ENCODE measurements around the gene BANF1. TPM values are rescaled to one million over a fixed set of nuclear protein-coding genes. Genes with fewer than 3 reads are reported as not detected.

The BANF1 gene
- total RNA-seq, 1 donor from 2014 or later, result 180 TPM

DNA sequence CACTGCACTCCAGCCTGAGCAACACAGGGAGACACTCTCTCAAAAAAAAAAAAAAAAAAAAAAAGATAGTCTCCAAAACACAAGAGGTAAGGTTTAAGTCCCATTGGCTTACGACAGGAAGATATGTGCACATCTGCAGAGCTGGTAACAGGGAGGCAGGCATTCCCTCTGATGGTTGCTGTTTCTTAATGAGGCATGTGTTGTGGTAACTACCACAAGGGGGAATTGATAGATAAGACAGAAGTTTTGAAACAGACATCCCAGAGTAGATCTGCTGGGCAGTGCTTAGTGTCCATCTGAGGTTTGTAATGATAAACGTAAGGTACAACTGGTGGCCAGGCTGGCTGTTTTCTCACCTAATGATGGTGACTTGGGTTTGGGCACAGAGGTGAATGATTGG lies 5.0 kb upstream of the BANF1 start:
- FAIRE-seq (no peak), DNase-seq (ENCODE audit: low read depth) (no peak)
- no peak overlapping the region for H3K4me3 ChIP-seq (ENCODE audit: insufficient read depth, low read depth, low read length)
- Mint-ChIP-seq H3K27me3 (ENCODE audit: low read depth, unreplicated experiment) (no peaks in the 10 kb centered on the region), H3K4me1 (ENCODE audit: low read depth, unreplicated experiment) (peaks cover 10% of the 10 kb centered on the region), H3K36me3 (ENCODE audit: low read depth, unreplicated experiment) (peaks cover 14% of the 10 kb centered on the region), H3K4me3 (ENCODE audit: unreplicated experiment) (peak overlapping the region; percentile 40), H3K27ac (ENCODE audit: unreplicated experiment) (no peak overlapping the region), H3K9me3 (ENCODE audit: unreplicated experiment) (no peaks in the 10 kb centered on the region)
- H3K4me1 ChIP-seq (ENCODE audit: insufficient read depth, low read length), result peaks cover 3% of the 10 kb centered on the region
- peaks cover 27% of the 10 kb centered on the region for H3K36me3 ChIP-seq (ENCODE audit: insufficient read depth, low read length)
- no peak overlapping the region for H3K27ac ChIP-seq (ENCODE audit: low read depth, low read length)
- H3K79me2 ChIP-seq (ENCODE audit: insufficient read depth, low read length), result peaks cover 36% of the 10 kb centered on the region
- H3K9ac ChIP-seq (ENCODE audit: low read length), result no peak overlapping the region
- peaks cover 32% of the 10 kb centered on the region for H4K20me1 ChIP-seq (ENCODE audit: insufficient read depth, low read length)
- TF ChIP-seq EZH2 (IDR thresholded peaks at IDR 0.05; ENCODE audit: insufficient read depth, low read length), result no peak
- TF ChIP-seq, protein P1, sequence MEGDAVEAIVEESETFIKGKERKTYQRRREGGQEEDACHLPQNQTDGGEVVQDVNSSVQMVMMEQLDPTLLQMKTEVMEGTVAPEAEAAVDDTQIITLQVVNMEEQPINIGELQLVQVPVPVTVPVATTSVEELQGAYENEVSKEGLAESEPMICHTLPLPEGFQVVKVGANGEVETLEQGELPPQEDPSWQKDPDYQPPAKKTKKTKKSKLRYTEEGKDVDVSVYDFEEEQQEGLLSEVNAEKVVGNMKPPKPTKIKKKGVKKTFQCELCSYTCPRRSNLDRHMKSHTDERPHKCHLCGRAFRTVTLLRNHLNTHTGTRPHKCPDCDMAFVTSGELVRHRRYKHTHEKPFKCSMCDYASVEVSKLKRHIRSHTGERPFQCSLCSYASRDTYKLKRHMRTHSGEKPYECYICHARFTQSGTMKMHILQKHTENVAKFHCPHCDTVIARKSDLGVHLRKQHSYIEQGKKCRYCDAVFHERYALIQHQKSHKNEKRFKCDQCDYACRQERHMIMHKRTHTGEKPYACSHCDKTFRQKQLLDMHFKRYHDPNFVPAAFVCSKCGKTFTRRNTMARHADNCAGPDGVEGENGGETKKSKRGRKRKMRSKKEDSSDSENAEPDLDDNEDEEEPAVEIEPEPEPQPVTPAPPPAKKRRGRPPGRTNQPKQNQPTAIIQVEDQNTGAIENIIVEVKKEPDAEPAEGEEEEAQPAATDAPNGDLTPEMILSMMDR (IDR thresholded peaks at IDR 0.05; ENCODE audit: insufficient read depth, low read depth, low read length), result no peak
- no peak overlapping the region for H2AFZ ChIP-seq (ENCODE audit: low read depth, low read length)
- no peaks in the 10 kb centered on the region for H3K9me3 ChIP-seq (ENCODE audit: insufficient read depth, low read depth, low read length)
- H3K27me3 ChIP-seq (ENCODE audit: insufficient read depth, low read length), result no peaks in the 10 kb centered on the region
- no peak overlapping the region for H3K4me2 ChIP-seq (ENCODE audit: low read length)

DNA sequence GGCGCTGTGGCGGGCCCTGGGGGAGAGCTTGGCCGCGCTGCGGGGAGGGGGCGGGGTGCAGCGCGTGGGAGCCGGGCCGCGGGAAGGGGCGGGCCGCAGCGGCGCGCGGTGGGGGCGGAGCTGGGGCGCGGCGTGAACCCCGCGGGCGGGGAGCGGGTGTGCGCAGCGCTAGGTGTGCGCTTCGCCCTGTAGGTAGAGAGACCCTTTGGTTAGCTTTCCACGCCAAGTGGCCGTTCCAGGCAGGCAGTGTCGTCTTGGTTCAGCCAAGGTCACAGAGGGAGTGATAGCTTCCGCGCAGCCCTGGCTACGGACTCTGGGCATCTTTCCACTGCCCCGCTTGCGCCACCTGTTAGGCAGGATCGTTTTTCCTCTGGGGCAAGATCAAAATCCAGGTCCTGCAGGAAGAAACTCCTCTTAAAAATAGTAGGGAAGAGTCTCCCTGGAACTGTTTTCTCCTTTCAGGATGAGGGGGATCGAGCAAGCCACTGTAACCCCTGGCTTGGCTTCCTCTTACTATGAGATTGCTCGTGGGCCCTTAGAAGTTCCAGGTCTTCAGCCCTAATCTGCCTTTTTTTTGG lies 434 bp downstream of the BANF1 start:
- H4K20me1 ChIP-seq (ENCODE audit: insufficient read depth, low read length), result peaks cover 27% of the 10 kb centered on the region
- peak overlapping the region; percentile 96 for H3K4me2 ChIP-seq (ENCODE audit: low read length)
- peak overlapping the region; percentile 91 for H3K27ac ChIP-seq (ENCODE audit: low read depth, low read length)
- peak overlapping the region; percentile 95 for H3K9ac ChIP-seq (ENCODE audit: low read length)
- peak overlapping the region; percentile 99 for H2AFZ ChIP-seq (ENCODE audit: low read depth, low read length)
- Mint-ChIP-seq H3K27me3 (ENCODE audit: low read depth, unreplicated experiment) (no peaks in the 10 kb centered on the region), H3K4me1 (ENCODE audit: low read depth, unreplicated experiment) (peaks cover 20% of the 10 kb centered on the region), H3K36me3 (ENCODE audit: low read depth, unreplicated experiment) (peaks cover 9% of the 10 kb centered on the region), H3K4me3 (ENCODE audit: unreplicated experiment) (peak overlapping the region; percentile 100), H3K27ac (ENCODE audit: unreplicated experiment) (peak overlapping the region; percentile 86), H3K9me3 (ENCODE audit: unreplicated experiment) (no peaks in the 10 kb centered on the region)
- TF ChIP-seq, protein P1 (IDR thresholded peaks at IDR 0.05; ENCODE audit: insufficient read depth, low read depth, low read length), result no peak
- no peak for TF ChIP-seq EZH2 (IDR thresholded peaks at IDR 0.05; ENCODE audit: insufficient read depth, low read length)
- peak overlapping the region; percentile 99 for H3K4me3 ChIP-seq (ENCODE audit: insufficient read depth, low read depth, low read length)
- H3K36me3 ChIP-seq (ENCODE audit: insufficient read depth, low read length), result peaks cover 31% of the 10 kb centered on the region
- H3K9me3 ChIP-seq (ENCODE audit: insufficient read depth, low read depth, low read length), result no peaks in the 10 kb centered on the region
- DNase-seq (ENCODE audit: low read depth) (peak; percentile 21), FAIRE-seq (no peak)
- peaks cover 3% of the 10 kb centered on the region for H3K4me1 ChIP-seq (ENCODE audit: insufficient read depth, low read length)
- no peaks in the 10 kb centered on the region for H3K27me3 ChIP-seq (ENCODE audit: insufficient read depth, low read length)
- H3K79me2 ChIP-seq (ENCODE audit: insufficient read depth, low read length), result peaks cover 47% of the 10 kb centered on the region

DNA sequence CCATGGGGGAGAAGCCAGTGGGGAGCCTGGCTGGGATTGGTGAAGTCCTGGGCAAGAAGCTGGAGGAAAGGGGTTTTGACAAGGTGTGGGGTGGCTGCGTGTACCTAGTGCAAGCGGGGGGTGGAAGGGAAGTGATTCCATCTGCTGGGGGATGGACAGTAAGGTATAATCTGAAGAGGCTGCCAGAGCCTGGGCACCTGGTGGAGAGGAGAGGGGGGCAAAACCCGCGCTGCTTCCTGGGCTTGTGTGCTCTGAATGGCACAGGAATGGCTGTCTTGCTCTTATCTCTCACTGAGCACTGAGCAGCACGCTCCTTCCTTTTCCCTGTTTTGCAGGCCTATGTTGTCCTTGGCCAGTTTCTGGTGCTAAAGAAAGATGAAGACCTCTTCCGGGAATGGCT lies 988 bp downstream of the BANF1 start:
- Mint-ChIP-seq H3K9me3 (ENCODE audit: unreplicated experiment) (no peaks in the 10 kb centered on the region), H3K36me3 (ENCODE audit: low read depth, unreplicated experiment) (peaks cover 6% of the 10 kb centered on the region), H3K4me1 (ENCODE audit: low read depth, unreplicated experiment) (peaks cover 20% of the 10 kb centered on the region), H3K4me3 (ENCODE audit: unreplicated experiment) (peak overlapping the region; percentile 100), H3K27me3 (ENCODE audit: low read depth, unreplicated experiment) (no peaks in the 10 kb centered on the region), H3K27ac (ENCODE audit: unreplicated experiment) (peak overlapping the region; percentile 86)
- Histone ChIP-seq H3K4me2 (ENCODE audit: low read length) (peak overlapping the region; percentile 96), H3K9ac (ENCODE audit: low read length) (peak overlapping the region; percentile 95), H3K36me3 (ENCODE audit: insufficient read depth, low read length) (peaks cover 27% of the 10 kb centered on the region), H3K27ac (ENCODE audit: low read depth, low read length) (no peak overlapping the region), H3K27me3 (ENCODE audit: insufficient read depth, low read length) (no peaks in the 10 kb centered on the region), H3K4me1 (ENCODE audit: insufficient read depth, low read length) (peaks cover 3% of the 10 kb centered on the region), H3K9me3 (ENCODE audit: insufficient read depth, low read depth, low read length) (no peaks in the 10 kb centered on the region), H4K20me1 (ENCODE audit: insufficient read depth, low read length) (peaks cover 24% of the 10 kb centered on the region), H3K4me3 (ENCODE audit: insufficient read depth, low read depth, low read length) (peak overlapping the region; percentile 99), H3K79me2 (ENCODE audit: insufficient read depth, low read length) (peaks cover 44% of the 10 kb centered on the region), H2AFZ (ENCODE audit: low read depth, low read length) (no peak overlapping the region)
- no peak for DNase-seq (ENCODE audit: low read depth)
- no peak for FAIRE-seq
- TF ChIP-seq, protein P1 (IDR thresholded peaks at IDR 0.05; ENCODE audit: insufficient read depth, low read depth, low read length), result no peak
- TF ChIP-seq EZH2 (IDR thresholded peaks at IDR 0.05; ENCODE audit: insufficient read depth, low read length), result no peak

Data from astrocyte (in vitro differentiated cells and primary cell).